Subcutaneous adipose tissue (tissue), 4 donors: ENCODE data around the gene DCLK1. TPM values are rescaled to one million over a fixed set of nuclear protein-coding genes. Genes with fewer than 3 reads are reported as not detected.

ENCODE experiments used
- total RNA-seq, 4 donors: library from RNA; depleted of rRNA; stranded (reverse); fragments of >200 nt; gene quantifications; one replicate each; pipeline ENCODE4 v1.1.0, GENCODE V29; 2016
- TF ChIP-seq, protein P1 (sequence below): fragments of 450-650 bp; IDR thresholded peaks from one replicate; pipeline ENCODE4 v1.5.1; 2016; ENCODE audit warnings: low read depth, mild to moderate bottlenecking, control low read depth, antibody characterized with exemption, moderate library complexity

DCLK1 gene
- total RNA-seq, 4 donors from 2014 or later, result 78.9 to 116 (median 106) TPM

DNA sequence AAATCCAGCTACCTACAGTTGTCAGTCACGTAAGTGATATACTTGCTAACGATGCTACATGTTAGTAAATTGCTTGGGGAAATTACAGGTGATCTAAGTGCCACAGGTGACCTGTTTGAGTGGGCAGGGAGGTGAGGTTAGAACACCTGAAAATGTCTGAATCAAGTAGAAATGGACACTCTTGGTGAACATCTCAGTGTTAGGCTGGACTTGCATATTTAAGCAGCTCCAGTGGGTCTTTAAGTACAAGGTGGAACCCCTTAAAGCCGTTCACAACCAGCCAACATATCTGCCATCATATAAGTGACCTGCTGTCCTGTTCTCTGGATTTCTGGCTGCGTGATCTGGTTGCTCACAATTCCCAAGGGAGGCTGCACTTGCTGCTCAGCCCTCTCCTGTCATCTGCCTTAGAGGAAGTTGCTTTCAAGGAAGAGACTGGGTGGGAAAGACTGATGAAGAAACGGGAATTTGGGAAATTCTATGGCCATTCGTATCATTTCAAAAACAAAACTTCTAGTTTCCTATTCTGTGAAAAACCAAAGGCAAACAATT is 244.0 kb downstream of the DCLK1 start:
- TF ChIP-seq, protein P1, sequence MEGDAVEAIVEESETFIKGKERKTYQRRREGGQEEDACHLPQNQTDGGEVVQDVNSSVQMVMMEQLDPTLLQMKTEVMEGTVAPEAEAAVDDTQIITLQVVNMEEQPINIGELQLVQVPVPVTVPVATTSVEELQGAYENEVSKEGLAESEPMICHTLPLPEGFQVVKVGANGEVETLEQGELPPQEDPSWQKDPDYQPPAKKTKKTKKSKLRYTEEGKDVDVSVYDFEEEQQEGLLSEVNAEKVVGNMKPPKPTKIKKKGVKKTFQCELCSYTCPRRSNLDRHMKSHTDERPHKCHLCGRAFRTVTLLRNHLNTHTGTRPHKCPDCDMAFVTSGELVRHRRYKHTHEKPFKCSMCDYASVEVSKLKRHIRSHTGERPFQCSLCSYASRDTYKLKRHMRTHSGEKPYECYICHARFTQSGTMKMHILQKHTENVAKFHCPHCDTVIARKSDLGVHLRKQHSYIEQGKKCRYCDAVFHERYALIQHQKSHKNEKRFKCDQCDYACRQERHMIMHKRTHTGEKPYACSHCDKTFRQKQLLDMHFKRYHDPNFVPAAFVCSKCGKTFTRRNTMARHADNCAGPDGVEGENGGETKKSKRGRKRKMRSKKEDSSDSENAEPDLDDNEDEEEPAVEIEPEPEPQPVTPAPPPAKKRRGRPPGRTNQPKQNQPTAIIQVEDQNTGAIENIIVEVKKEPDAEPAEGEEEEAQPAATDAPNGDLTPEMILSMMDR, result no peak

DNA sequence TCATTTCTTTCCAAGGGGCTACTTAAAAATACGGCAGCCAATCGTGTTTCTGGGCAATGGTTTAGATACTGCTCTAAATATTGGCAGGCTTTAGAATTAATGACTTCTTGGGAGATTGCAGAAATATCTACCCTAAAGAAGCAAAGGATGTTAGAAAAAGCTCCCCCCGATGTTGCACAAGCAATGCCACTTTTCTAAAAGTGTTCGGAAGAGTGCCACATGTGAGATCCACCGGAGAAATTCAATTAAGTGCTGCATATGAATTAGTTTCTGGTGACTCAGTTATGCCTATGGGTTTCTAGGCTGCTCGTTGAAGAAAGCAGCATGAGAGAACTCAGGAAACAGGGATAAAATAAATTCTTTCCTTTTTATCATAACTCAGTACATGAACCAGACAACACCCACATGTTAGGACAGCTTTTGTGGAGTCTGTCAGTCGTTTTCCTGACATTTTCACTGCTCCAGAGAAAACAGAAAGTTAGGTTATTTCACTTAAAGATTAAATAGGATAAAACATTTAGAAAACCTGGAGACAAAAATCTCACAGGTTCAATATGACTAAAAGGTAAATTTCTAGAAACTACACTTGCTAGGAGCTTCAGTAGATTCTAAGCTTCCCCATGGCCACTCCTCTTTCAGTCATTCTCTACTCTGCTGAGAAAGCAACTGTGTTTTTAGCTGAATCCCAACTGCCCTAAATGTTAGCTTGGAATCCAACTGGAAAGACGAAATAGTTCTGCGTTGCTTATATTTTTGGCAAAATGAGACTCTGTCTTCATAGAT is 244.7 kb downstream of the DCLK1 start:
- TF ChIP-seq, protein P1, result no peak

DNA sequence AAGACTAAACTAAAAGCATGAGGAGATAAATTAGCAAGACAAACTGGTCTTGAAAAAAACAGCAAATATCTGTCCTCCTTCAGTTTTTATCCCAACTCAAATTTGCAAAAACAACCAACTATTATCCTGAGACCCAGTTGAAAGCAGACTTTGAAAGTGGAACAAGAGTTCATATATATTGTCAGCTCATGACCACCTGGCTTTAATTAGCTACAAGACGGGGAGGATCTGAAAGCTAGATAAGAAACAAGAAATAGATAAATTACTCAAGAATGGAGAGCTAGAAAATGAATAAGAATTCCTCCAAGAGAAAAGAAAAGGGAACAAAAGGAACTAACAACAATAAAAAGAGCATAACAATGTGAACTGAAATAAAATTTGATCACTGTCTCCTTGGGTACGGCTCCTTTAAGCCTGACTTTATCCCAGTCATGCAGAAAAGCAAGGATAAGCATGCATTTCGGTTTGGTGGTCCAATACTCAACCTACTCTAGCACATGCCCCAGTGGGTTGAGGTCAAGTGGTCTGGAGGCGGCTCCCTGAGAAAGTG is 246.9 kb downstream of the DCLK1 start:
- TF ChIP-seq, protein P1, result no peak

DNA sequence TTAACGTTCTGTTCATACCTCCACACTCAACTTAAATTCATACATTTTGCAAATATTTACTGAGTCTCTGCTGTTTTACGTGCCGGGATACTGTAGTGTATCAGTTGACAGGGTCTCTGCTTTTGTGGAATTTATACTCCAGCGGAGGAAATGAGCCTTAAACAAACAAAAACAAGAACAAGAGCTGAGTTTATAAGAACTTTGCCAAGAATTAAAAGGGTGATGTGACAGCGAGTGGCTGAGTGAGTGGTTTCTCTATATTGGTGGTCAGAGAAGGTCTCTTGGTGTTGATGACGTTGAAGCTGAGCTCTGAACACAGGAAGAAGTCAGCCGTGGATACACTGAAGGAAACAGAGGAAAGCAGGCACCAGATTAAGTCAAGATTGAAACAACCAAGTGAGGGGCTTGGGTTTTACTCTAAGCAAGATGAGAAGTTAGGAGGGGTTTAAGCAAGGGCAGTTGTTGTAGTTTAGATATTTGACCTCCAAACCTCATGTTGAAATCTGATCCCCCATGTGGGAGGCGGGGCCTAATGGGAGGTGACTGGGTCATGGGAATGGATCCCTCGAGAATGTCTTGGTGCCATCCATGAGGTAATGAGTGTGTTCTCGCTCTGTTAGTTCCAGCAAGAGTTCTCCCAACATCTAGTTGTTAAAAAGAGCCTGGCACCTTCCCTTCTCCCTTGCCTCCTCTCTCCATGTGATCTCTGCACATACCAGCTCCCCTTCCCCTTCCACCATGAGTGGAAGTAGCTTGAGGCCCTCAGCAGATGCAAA is 248.3 kb downstream of the DCLK1 start:
- TF ChIP-seq, protein P1, result no peak

DNA sequence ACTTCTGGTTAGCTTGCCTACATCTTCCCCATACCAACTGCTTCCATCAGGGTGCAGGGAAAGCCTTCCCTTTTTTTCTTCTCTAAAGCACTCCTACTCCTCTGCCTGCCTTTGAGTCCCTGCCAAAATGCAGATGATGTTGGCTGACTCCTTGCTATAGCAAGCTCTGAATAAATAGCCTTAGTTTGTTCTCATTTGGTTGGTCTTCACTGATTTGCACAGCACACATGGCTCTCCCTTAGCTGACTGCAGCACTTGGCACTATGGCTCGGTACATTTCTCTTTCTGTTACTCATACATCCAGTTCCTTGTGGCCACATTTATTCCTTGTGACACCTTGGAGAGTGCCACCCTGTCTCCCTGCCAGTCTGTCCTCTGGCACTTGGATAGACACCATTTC is 249.8 kb downstream of the DCLK1 start:
- TF ChIP-seq, protein P1, result no peak

DNA sequence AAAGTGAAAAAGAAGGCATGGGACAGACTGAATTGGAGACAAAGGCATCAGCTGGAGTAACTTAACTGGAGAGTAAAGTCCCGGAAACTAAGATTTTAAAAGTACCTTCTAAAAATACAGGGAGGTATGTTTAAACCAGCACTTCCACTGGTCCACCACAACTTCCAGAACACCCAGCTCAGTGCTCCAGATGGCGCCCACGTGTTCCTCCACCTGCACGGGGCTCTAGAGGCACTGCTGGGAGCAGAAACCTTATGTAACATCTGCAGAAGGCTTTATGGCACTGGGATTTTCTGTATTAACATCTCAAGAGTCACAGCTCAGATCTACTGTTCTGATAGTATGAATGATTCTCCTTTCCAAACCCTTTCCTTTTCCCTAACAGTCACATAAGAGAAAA is 252.1 kb downstream of the DCLK1 start:
- TF ChIP-seq, protein P1, result no peak

DNA sequence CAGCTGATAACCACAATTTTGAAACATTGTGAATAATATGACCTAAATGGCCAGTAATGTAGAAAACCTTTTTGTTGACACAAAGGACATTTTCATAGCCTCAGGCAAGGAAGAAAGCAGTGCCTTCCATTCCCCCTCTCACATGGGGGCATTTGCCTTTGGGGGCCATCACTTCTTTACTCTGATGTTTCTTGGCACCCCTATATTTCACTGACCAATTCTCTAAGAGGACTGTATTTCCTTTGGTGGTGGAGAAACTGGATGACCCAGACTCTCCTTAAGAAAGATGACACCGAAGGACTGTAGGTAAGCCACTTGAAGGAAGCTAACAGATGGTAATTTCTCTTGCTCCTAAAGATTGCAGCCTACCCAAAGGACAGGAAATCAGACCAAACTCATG is 254.6 kb downstream of the DCLK1 start:
- TF ChIP-seq, protein P1, result no peak
